B cell (primary cell): Measurements from ENCODE around the gene UBQLN4. TPM values are rescaled to one million over a fixed set of nuclear protein-coding genes. Genes with fewer than 3 reads are reported as not detected.

Source experiments
- ATAC-seq: fragments of 200-7000 bp; cut with Tn5 transposase; one replicate; pipeline ENCODE4 v1.10.0; 2021; ENCODE audit warnings: low read depth, mild to moderate bottlenecking, moderate number of reproducible peaks, moderate library complexity
- CTCF ChIA-PET: fragments of 350-600 bp; sonication (Branson Sonifier 250); formaldehyde crosslinking; loops from one replicate; lab custom pipeline; 2021; ENCODE audit warnings: antibody characterized with exemption, inconsistent platforms; lab: Charles Lee
- POLR2A ChIA-PET: fragments of 350-600 bp; sonication (Branson Sonifier 250); formaldehyde crosslinking; loops from one replicate; lab custom pipeline; 2021; ENCODE audit warnings: antibody characterized with exemption; lab: Charles Lee
- DNase-seq: peaks from one replicate; pipeline ENCODE4 v3.0.0; 2013
- H2AFZ ChIP-seq: 2 replicates; pipeline ENCODE4 v1.6.1; 2012; ENCODE audit warnings: mild to moderate bottlenecking, low read depth, low read length; ENCODE audit not compliant: insufficient read depth, poor library complexity, severe bottlenecking
- H3K27ac ChIP-seq, 2 donors: 1 replicate in 1 of 2; 2 replicates in 1 of 2; pipeline ENCODE4 v1.5.1; 2012 to 2013; ENCODE audit warnings: low read length in 2 of 2, mild to moderate bottlenecking in 2 of 2, moderate library complexity in 1 of 2
- H3K27me3 ChIP-seq, 4 experiments: fragments of 200-600 bp in 1 of 4; sonication (generic) in 1 of 4; replicated peaks in 1 of 4; 1 replicate in 2 of 4; 2 replicates in 2 of 4; pipeline versions ENCODE4 v1.6.1 to v1.7.0; 2013 to 2016; ENCODE audit warnings: low read length in 3 of 4, mild to moderate bottlenecking in 2 of 4, mixed read lengths in 1 of 4, moderate library complexity in 1 of 4; ENCODE audit not compliant: insufficient read depth in 4 of 4, control insufficient read depth in 3 of 4; ENCODE audit errors: control extremely low read depth in 1 of 4
- H3K36me3 ChIP-seq, 2 experiments: replicated peaks in 1 of 2; 1 replicate in 1 of 2; 2 replicates in 1 of 2; pipeline versions ENCODE4 v1.6.1 to v1.7.1; 2013; ENCODE audit warnings: low read length in 1 of 2; ENCODE audit not compliant: insufficient read depth in 2 of 2, control insufficient read depth in 1 of 2; ENCODE audit errors: control extremely low read depth in 1 of 2, extremely low read depth in 1 of 2
- H3K4me1 ChIP-seq, 2 donors: fragments of 200-600 bp in 1 of 2; sonication (generic) in 1 of 2; 1 replicate in 1 of 2; 2 replicates in 1 of 2; pipeline versions ENCODE4 v1.5.1 to v1.6.1; 2013 to 2017; ENCODE audit warnings: low read length in 2 of 2; ENCODE audit not compliant: control insufficient read depth in 2 of 2, insufficient read depth in 2 of 2
- H3K4me2 ChIP-seq: replicated peaks from 2 replicates; pipeline ENCODE3; 2012; ENCODE audit warnings: mild to moderate bottlenecking, low read depth, low read length; ENCODE audit not compliant: poor library complexity, severe bottlenecking
- H3K4me3 ChIP-seq, 5 experiments: fragments of 200-600 bp in 1 of 5; sonication (generic) in 1 of 5; 1 replicate in 3 of 5; 2 replicates in 2 of 5; pipeline versions ENCODE4 v1.5.1 to v1.7.0; 2011 to 2016; ENCODE audit warnings: low read length in 4 of 5, mild to moderate bottlenecking in 4 of 5, low read depth in 2 of 5, control low read depth in 1 of 5, moderate library complexity in 1 of 5; ENCODE audit not compliant: insufficient read depth in 1 of 5; ENCODE audit errors: control extremely low read depth in 1 of 5, extremely low read depth in 1 of 5
- H3K79me2 ChIP-seq: fragments of 200-600 bp; sonication (generic); one replicate; pipeline ENCODE4 v1.6.0; 2016; ENCODE audit warnings: low read length; ENCODE audit not compliant: control insufficient read depth, insufficient read depth
- H3K9ac ChIP-seq: fragments of 200-600 bp; sonication (generic); 2 replicates; pipeline ENCODE4 v1.6.1; 2017; ENCODE audit warnings: mild to moderate bottlenecking, low read length, moderate library complexity
- H3K9me3 ChIP-seq, 3 donors: one replicate each; pipeline versions ENCODE4 v1.6.1 to v1.7.1; 2013; ENCODE audit warnings: low read length in 2 of 3; ENCODE audit not compliant: control insufficient read depth in 2 of 3, insufficient read depth in 1 of 3; ENCODE audit errors: control extremely low read depth in 1 of 3
- H4K20me1 ChIP-seq: 2 replicates; pipeline ENCODE4 v1.6.0; 2012; ENCODE audit warnings: mild to moderate bottlenecking, low read length; ENCODE audit not compliant: insufficient read depth, control insufficient read depth, poor library complexity, severe bottlenecking
- H3K27ac Mint-ChIP-seq: one replicate; pipeline ENCODE4 v1.8.0; 2021; ENCODE audit warnings: mixed read lengths
- H3K27me3 Mint-ChIP-seq: one replicate; pipeline ENCODE4 v1.8.0; 2021; ENCODE audit warnings: mixed read lengths
- H3K4me1 Mint-ChIP-seq: one replicate; pipeline ENCODE4 v1.8.0; 2021; ENCODE audit warnings: mixed read lengths
- H3K4me3 Mint-ChIP-seq: one replicate; pipeline ENCODE4 v1.8.0; 2021; ENCODE audit warnings: mixed read lengths
- H3K9me3 Mint-ChIP-seq: one replicate; pipeline ENCODE4 v1.8.0; 2022; ENCODE audit warnings: mixed read lengths; ENCODE audit not compliant: insufficient read depth
- CTCF ChIP-seq: fragments of 200-600 bp; IDR thresholded peaks from one replicate; pipeline ENCODE4 v1.8.0; 2022; ENCODE audit warnings: antibody characterized with exemption, mild to moderate bottlenecking
- EZH2 ChIP-seq: IDR thresholded peaks from 2 replicates; pipeline ENCODE4 v1.6.1; 2012; ENCODE audit warnings: borderline replicate concordance, low read depth, mild to moderate bottlenecking, moderate library complexity, low read length; ENCODE audit not compliant: insufficient read depth, poor library complexity, severe bottlenecking
- WGBS: methylation state at CpG from one replicate; pipeline ENCODE4 v1.1.5; 2013; ENCODE audit warnings: missing lambda C conversion rate; ENCODE audit not compliant: insufficient coverage; 5-methylcytosine and 5-hydroxymethylcytosine counted together
- intact Hi-C: fragments of 100-400 bp; cut with micrococcal nuclease; formaldehyde crosslinking; loops from one replicate; pipeline ENCODE4 v1.10.0; 2022
- polyA plus RNA-seq: library from polyadenylated mRNA; depleted of rRNA; stranded (reverse); fragments of >200 nt; gene quantifications from 2 replicates; pipeline ENCODE4 v1.2.3, GENCODE V29; 2012
- total RNA-seq, 2 donors: library from RNA; stranded (reverse); fragments of 120-200 nt in 1 of 2; gene quantifications; 1 replicate in 1 of 2; 2 replicates in 1 of 2; pipeline versions ENCODE4 v1.2.3 to v1.2.4, GENCODE V29; 2013 to 2022

The UBQLN4 gene
- total and polyA plus RNA-seq, 2 donors (not counting 1 experiment from before 2014, with no cell fraction given) = 20.9 to 39.0 TPM

- Mint-ChIP-seq H3K27ac (no peak overlapping the region), H3K4me1 (peaks cover 11% of the 10 kb centered on the region), H3K27me3 (no peaks in the 10 kb centered on the region), H3K9me3 (no peaks in the 10 kb centered on the region), H3K4me3 (no peak overlapping the region)
- CTCF ChIA-PET = interaction anchor here (0.6 kb wide), 1 partner anchor 799 kb away, joined by 3 read pairs; no protein-coding TSS in a partner anchor
- no peak for DNase-seq
- Histone ChIP-seq H3K9me3 (no peaks in the 10 kb centered on the region), H3K4me2 (no peak overlapping the region), H4K20me1 (no peaks in the 10 kb centered on the region), H3K4me1 (peaks cover 0 to 8% of the 10 kb centered on the region in 2 donors), H3K27ac (no peak overlapping the region), H3K9ac (no peak overlapping the region), H3K4me3 (no peak overlapping the region), H3K79me2 (no peaks in the 10 kb centered on the region), H3K27me3 (no peaks in the 10 kb centered on the region), H2AFZ (no peak overlapping the region), H3K36me3 (peaks cover 0 to 15% of the 10 kb centered on the region in 2 experiments)
- intact Hi-C loops = no loop called here
- no peak for ATAC-seq
- POLR2A ChIA-PET = no interaction called here
- 100% methylated on average over 1 of the region's 3 CpGs for WGBS
- TF ChIP-seq EZH2 (no peak), CTCF (no peak)
These were observed 4.8 kb downstream of the UBQLN4 start for GRCh38 chr1:156048663-156049258.

DNA sequence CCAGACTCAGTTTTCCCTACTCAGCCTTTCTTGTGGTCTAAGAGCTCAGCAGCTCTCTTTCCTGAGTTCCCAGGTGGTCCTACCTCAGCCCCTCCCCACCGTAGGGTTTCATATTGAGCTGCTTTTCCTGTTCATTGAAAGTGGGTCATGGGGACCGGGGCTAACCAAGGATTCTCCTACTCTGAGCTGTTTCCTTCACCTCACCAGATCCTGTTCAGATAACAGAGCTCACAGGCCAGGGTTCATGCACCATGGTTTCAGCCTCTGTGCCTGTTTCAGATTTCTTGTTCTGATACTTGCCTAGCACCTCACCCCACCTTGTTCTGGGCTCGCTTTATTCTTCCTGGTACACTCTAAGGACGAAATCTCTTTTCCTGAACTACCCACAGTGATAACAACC, 8.5 kb downstream of the UBQLN4 start:
- Histone ChIP-seq H3K9ac (no peak overlapping the region), H3K4me1 (no peaks in the 10 kb centered on the region), H3K27ac (no peak overlapping the region), H3K36me3 (peaks cover 1 to 34% of the 10 kb centered on the region in 2 experiments), H4K20me1 (no peaks in the 10 kb centered on the region), H3K9me3 (no peaks in the 10 kb centered on the region), H3K4me2 (no peak overlapping the region), H3K27me3 (no peaks in the 10 kb centered on the region), H2AFZ (no peak overlapping the region), H3K79me2 (no peaks in the 10 kb centered on the region), H3K4me3 (no peak overlapping the region)
- no peak for TF ChIP-seq EZH2
- TF ChIP-seq CTCF = no peak
- ChIA-PET CTCF (interaction anchor here (0.6 kb wide), 1 partner anchor 101 kb away, joined by 3 read pairs; no protein-coding TSS in a partner anchor), POLR2A (no interaction called here)
- Mint-ChIP-seq H3K27me3 (no peaks in the 10 kb centered on the region), H3K27ac (no peak overlapping the region), H3K4me3 (no peak overlapping the region), H3K4me1 (no peaks in the 10 kb centered on the region), H3K9me3 (no peaks in the 10 kb centered on the region)
- intact Hi-C loops = no loop called here
- ATAC-seq (no peak), DNase-seq (no peak)
- 100% methylated on average over 2 of the region's 4 CpGs for WGBS
